ENCODE measurements around the gene MARS2.

- TF ChIP-seq CTCF (conservative IDR thresholded peaks at IDR 0.05; ENCODE audit: low read length) (no peak), EZH2phosphoT487 (IDR thresholded peaks at IDR 0.05; ENCODE audit: borderline replicate concordance, low read depth, low read length) (no peak)
These were observed 31.6 kb upstream of the MARS2 start for GRCh38 chr2:197673606-197674005.
